HepG2 (cell line): ENCODE results near the gene NTM. TPM values are rescaled to one million over a fixed set of nuclear protein-coding genes. Genes with fewer than 3 reads are reported as not detected.

Experiments
- ATAC-seq: fragments of 200-7000 bp; cut with Tn5 transposase; 3 replicates; pipeline ENCODE4 v1.9.1; 2020; ENCODE audit warnings: mild to moderate bottlenecking, moderate library complexity
- BruUV-seq: library from RNA; stranded (reverse); fragments of 400-500 nt; replicated peaks from 2 replicates; lab custom pipeline; 2021; lab: Mats Ljungman, UMichigan
- CTCF ChIA-PET: fragments of 300-600 bp; formaldehyde crosslinking; extraction: SDS; loops from one replicate; lab custom pipeline; 2021; ENCODE audit warnings: low total read pairs, inconsistent platforms, low intra/inter-chr PET ratio; lab: Yijun Ruan, JAX
- POLR2A ChIA-PET: fragments of 350-600 bp; sonication (Branson Sonifier 250); formaldehyde crosslinking; loops from one replicate; lab custom pipeline; 2020; ENCODE audit warnings: antibody characterized with exemption, inconsistent platforms; lab: Yijun Ruan, JAX
- DNase-seq: peaks from one replicate; pipeline ENCODE4 v3.0.0-alpha.2; 2015; ENCODE audit warnings: low spot score
- FAIRE-seq: peaks from 3 replicates; lab custom pipeline; 2011; peaks lifted over from hg19 to GRCh38; lab: Jason Lieb, UNC
- H2AFZ ChIP-seq: one replicate; pipeline ENCODE4 v1.6.1; 2011; ENCODE audit warnings: low read length, inconsistent platforms
- H3K27ac ChIP-seq: fragments of 300-600 bp; 3 replicates; pipeline ENCODE4 v1.8.0; 2011; ENCODE audit warnings: mixed run types, mild to moderate bottlenecking, mixed read lengths, low read length, inconsistent platforms; ENCODE audit not compliant: insufficient read depth; ENCODE audit errors: extremely low read length
- H3K27me3 ChIP-seq, 2 experiments: fragments of 200-600 bp in 1 of 2; 2 replicates in 1 of 2; 3 replicates in 1 of 2; pipeline versions ENCODE4 v1.6.0 to v1.8.0; 2011; ENCODE audit warnings: low read length in 2 of 2, mild to moderate bottlenecking in 2 of 2, moderate library complexity in 2 of 2, inconsistent platforms in 1 of 2; ENCODE audit not compliant: insufficient read depth in 2 of 2, control insufficient read depth in 1 of 2
- H3K36me3 ChIP-seq, 2 experiments: fragments of 200-600 bp in 1 of 2; replicated peaks in 1 of 2; 2 replicates in 1 of 2; 3 replicates in 1 of 2; pipeline versions ENCODE4 v1.5.1 to v1.8.0; 2011; ENCODE audit warnings: low read length in 2 of 2, inconsistent platforms in 1 of 2; ENCODE audit not compliant: insufficient read depth in 2 of 2, control insufficient read depth in 1 of 2
- H3K4me1 ChIP-seq: 2 replicates; pipeline ENCODE4 v1.5.1; 2012; ENCODE audit warnings: low read length, inconsistent platforms; ENCODE audit not compliant: insufficient read depth
- H3K4me2 ChIP-seq: 2 replicates; pipeline ENCODE4 v1.6.0; 2011; ENCODE audit warnings: low read depth, low read length, inconsistent platforms
- H3K4me3 ChIP-seq, 3 experiments: fragments of 200-600 bp in 1 of 3; sonication (generic), shearing (Covaris generic) in 1 of 3; replicated peaks in 1 of 3; 2 replicates each; pipeline ENCODE4 v1.5.1; 2011 to 2016; ENCODE audit warnings: low read length in 3 of 3, inconsistent platforms in 2 of 3, low read depth in 2 of 3, mild to moderate bottlenecking in 2 of 3, control low read depth in 1 of 3, mixed read lengths in 1 of 3; ENCODE audit not compliant: insufficient read depth in 1 of 3
- H3K79me2 ChIP-seq: one replicate; pipeline ENCODE4 v1.6.1; 2011; ENCODE audit warnings: low read length, inconsistent platforms; ENCODE audit not compliant: insufficient read depth
- H3K9ac ChIP-seq: 2 replicates; pipeline ENCODE4 v1.6.0; 2011; ENCODE audit warnings: mild to moderate bottlenecking, low read depth, low read length, inconsistent platforms; ENCODE audit not compliant: insufficient read depth
- H3K9me3 ChIP-seq: 2 replicates; pipeline ENCODE4 v1.5.1; 2012; ENCODE audit warnings: mild to moderate bottlenecking, low read length
- H4K20me1 ChIP-seq: 2 replicates; pipeline ENCODE4 v1.6.0; 2011; ENCODE audit warnings: inconsistent platforms, mild to moderate bottlenecking, low read length, moderate library complexity; ENCODE audit not compliant: insufficient read depth
- ATF7-NPFF ChIP-seq: sonication (generic); formaldehyde crosslinking; IDR thresholded peaks from 2 replicates; pipeline ENCODE4 v1.8.1; 2023; ENCODE audit warnings: mild to moderate bottlenecking, low read depth, missing genetic modification reagents, moderate library complexity
- ATM ChIP-seq: fragments of 450-650 bp; IDR thresholded peaks from 2 replicates; pipeline ENCODE4 v1.7.1; 2017; ENCODE audit warnings: mild to moderate bottlenecking, borderline replicate concordance
- CEBPB ChIP-seq: IDR thresholded peaks from 2 replicates; pipeline ENCODE4 v1.6.1; 2011; ENCODE audit warnings: low read depth, low read length, improper control_type of control experiment, borderline replicate concordance
- FOSL1 ChIP-seq: sonication (generic); formaldehyde crosslinking; IDR thresholded peaks from 2 replicates; pipeline ENCODE4 v1.9.0; 2021; ENCODE audit warnings: missing genetic modification reagents, borderline replicate concordance
- HHEX ChIP-seq: IDR thresholded peaks from 2 replicates; pipeline ENCODE4 v1.6.1; 2016; ENCODE audit warnings: control low read depth
- RARA ChIP-seq: IDR thresholded peaks from 2 replicates; pipeline ENCODE4 v1.6.1; 2016; ENCODE audit warnings: missing genetic modification reagents, missing compliant biosample characterization
- SOX5 ChIP-seq: IDR thresholded peaks from 2 replicates; pipeline ENCODE4 v1.6.1; 2016; ENCODE audit warnings: borderline replicate concordance
- ZNF121 ChIP-seq: sonication (generic); formaldehyde crosslinking; IDR thresholded peaks from 2 replicates; pipeline ENCODE4 v1.5.0; 2020; ENCODE audit warnings: mild to moderate bottlenecking, missing genetic modification reagents
- WGBS: methylation state at CpG from one replicate; pipeline ENCODE4 v1.1.6; 2017; ENCODE audit warnings: low lambda C conversion rate; 5-methylcytosine and 5-hydroxymethylcytosine counted together
- in situ Hi-C: cut with HindIII; loops from 2 replicates; pipeline ENCODE4 v1.10.0; 2017; ENCODE audit warnings: low pct_unique_long_range_greater_than_20kb; ENCODE audit not compliant: extremely low pct_ligation_motif_present
- intact Hi-C: fragments of 100-400 bp; cut with micrococcal nuclease; formaldehyde crosslinking; loops from one replicate; pipeline ENCODE4 v1.10.0; 2022; ENCODE audit not compliant: unreplicated experiment
- polyA plus RNA-seq, 8 experiments: library from polyadenylated mRNA; depleted of rRNA in 3 of 8; stranded (reverse) in 7 of 8; unstranded in 1 of 8; fragments of >200 nt; fragmentation: Illumina TruSeq in 4 of 8; extraction: Trizol in 4 of 8; gene quantifications; 2 replicates each; pipeline versions ENCODE4 v1.2.1 to v1.2.3, GENCODE V29; 2011 to 2016; ENCODE audit warnings: low read depth in 4 of 8, missing spikeins in 1 of 8, mixed read lengths in 1 of 8; ENCODE audit not compliant: insufficient read depth in 1 of 8
- total RNA-seq, 5 experiments: library from RNA; depleted of rRNA; stranded (reverse); fragments of >200 nt; fragmentation: Illumina TruSeq; extraction: Trizol; gene quantifications; 2 replicates each; pipeline ENCODE4 v1.2.3, GENCODE V29; 2016; ENCODE audit warnings: low read depth in 1 of 5
- TF ChIP-seq, protein P1 (sequence below): sonication (generic); formaldehyde crosslinking; IDR thresholded peaks from 2 replicates; pipeline ENCODE4 v1.4.0; 2020; ENCODE audit warnings: missing genetic modification reagents

NTM gene
- total and polyA plus RNA-seq, 2 of the 13 experiments (the other 11 are each of a cell fraction or from before 2014, with no cell fraction given) = not detected

DNA sequence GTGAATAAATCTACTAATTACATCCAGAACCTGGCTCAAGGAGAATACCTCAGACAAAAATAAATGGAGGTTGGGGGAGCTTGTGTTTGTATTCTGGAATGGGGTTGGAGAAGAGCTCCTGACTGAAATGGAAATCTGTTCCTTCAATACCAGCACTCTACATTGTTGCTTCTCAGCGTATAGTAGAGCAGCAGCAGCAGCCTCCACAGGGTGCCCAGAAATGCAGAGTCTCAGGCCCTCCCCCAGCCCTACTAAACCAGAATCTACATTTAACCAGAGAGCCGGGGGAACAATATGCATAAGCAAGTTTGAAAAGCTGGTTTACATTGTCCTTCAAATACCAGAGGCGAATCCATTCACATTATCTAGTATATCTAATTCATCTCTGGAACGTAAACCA is 474.8 kb downstream of the NTM start:
- CTCF ChIA-PET = no interaction called here
- no peak overlapping the region for H3K9ac ChIP-seq
- no peaks in the 10 kb centered on the region for H3K9me3 ChIP-seq
- no peaks in the 10 kb centered on the region for H3K27me3 ChIP-seq
- no peak overlapping the region for H3K4me3 ChIP-seq
- no peaks in the 10 kb centered on the region for H3K36me3 ChIP-seq
- H3K27ac ChIP-seq = no peak overlapping the region
- BruUV-seq = no TSS peak
- in situ Hi-C loops (no loop called here), intact Hi-C loops (no loop called here)
- FAIRE-seq (no peak), DNase-seq (no peak), ATAC-seq (no peak)
- no peak overlapping the region for H3K4me2 ChIP-seq
- no peaks in the 10 kb centered on the region for H4K20me1 ChIP-seq
- H2AFZ ChIP-seq = no peak overlapping the region
- POLR2A ChIA-PET = no interaction called here
- TF ChIP-seq RARA (CRISPR knock-in tag) (no peak), SOX5 (CRISPR knock-in tag) (no peak), ZNF121 (CRISPR knock-in tag) (no peak), ATM (no peak), ATF7-NPFF (no peak)
- TF ChIP-seq, protein P1, sequence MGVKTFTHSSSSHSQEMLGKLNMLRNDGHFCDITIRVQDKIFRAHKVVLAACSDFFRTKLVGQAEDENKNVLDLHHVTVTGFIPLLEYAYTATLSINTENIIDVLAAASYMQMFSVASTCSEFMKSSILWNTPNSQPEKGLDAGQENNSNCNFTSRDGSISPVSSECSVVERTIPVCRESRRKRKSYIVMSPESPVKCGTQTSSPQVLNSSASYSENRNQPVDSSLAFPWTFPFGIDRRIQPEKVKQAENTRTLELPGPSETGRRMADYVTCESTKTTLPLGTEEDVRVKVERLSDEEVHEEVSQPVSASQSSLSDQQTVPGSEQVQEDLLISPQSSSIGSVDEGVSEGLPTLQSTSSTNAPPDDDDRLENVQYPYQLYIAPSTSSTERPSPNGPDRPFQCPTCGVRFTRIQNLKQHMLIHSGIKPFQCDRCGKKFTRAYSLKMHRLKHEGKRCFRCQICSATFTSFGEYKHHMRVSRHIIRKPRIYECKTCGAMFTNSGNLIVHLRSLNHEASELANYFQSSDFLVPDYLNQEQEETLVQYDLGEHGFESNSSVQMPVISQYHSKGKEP = no peak
- TF ChIP-seq, all 625 proteins: peak for 0
- no peaks in the 10 kb centered on the region for H3K79me2 ChIP-seq
- WGBS = 1% methylated on average over 4 of the region's 4 CpGs
- no peaks in the 10 kb centered on the region for H3K4me1 ChIP-seq

DNA sequence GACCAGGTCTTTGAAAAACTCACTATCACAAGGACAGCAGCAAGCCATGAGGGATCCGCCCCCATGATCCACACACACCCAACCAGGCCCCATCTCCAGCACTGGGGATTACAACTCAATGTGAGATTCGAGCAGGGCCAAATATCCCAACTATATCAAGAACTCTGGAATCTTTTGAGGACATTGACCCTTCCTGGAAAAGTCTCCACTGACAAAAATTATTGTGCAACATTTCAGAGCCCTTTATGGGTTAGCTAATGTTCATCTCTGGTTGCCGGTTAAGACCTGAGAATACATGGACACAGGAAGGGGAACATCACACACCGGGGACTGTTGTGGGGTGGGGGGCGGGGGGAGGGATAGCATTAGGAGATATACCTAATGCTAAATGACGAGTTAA is 479.1 kb downstream of the NTM start:
- Histone ChIP-seq H3K27me3 (no peaks in the 10 kb centered on the region; a peak in 1 of 5 replicates), H3K9ac (no peak overlapping the region), H3K4me3 (no peak overlapping the region), H3K9me3 (no peaks in the 10 kb centered on the region), H3K4me2 (no peak overlapping the region), H3K4me1 (no peaks in the 10 kb centered on the region), H4K20me1 (no peaks in the 10 kb centered on the region), H3K27ac (no peak overlapping the region), H3K79me2 (no peaks in the 10 kb centered on the region), H2AFZ (no peak overlapping the region), H3K36me3 (no peaks in the 10 kb centered on the region)
- DNase-seq (no peak), ATAC-seq (no peak), FAIRE-seq (no peak)
- POLR2A ChIA-PET = no interaction called here
- BruUV-seq = no TSS peak
- intact Hi-C loops (no loop called here), in situ Hi-C loops (no loop called here)
- peak; percentile 68 for TF ChIP-seq CEBPB
- TF ChIP-seq HHEX (CRISPR knock-in tag) = no peak
- no peak for TF ChIP-seq FOSL1
- 7% methylated on average over 6 of the region's 6 CpGs for WGBS
- CTCF ChIA-PET = no interaction called here
